ENCODE data around the gene ELOA. TPM values are rescaled to one million over a fixed set of nuclear protein-coding genes. Genes with fewer than 3 reads are reported as not detected.

Gene ELOA
- total RNA-seq, 1 donor from 2014 or later, result 30.4 TPM

- H3K27ac Mint-ChIP-seq, result no peak overlapping the region
- no peak for DNase-seq (ENCODE audit: low spot score in 2 of 2, unreplicated experiment in 2 of 2)
- no peaks in the 10 kb centered on the region for H3K27me3 Mint-ChIP-seq (ENCODE audit: low read depth)
- no peak overlapping the region for H3K4me3 Mint-ChIP-seq
- no peaks in the 10 kb centered on the region for H3K4me1 Mint-ChIP-seq
- peaks cover 14% of the 10 kb centered on the region for H3K36me3 Mint-ChIP-seq
- no peaks in the 10 kb centered on the region for H3K9me3 Mint-ChIP-seq
- TF ChIP-seq, protein P1, sequence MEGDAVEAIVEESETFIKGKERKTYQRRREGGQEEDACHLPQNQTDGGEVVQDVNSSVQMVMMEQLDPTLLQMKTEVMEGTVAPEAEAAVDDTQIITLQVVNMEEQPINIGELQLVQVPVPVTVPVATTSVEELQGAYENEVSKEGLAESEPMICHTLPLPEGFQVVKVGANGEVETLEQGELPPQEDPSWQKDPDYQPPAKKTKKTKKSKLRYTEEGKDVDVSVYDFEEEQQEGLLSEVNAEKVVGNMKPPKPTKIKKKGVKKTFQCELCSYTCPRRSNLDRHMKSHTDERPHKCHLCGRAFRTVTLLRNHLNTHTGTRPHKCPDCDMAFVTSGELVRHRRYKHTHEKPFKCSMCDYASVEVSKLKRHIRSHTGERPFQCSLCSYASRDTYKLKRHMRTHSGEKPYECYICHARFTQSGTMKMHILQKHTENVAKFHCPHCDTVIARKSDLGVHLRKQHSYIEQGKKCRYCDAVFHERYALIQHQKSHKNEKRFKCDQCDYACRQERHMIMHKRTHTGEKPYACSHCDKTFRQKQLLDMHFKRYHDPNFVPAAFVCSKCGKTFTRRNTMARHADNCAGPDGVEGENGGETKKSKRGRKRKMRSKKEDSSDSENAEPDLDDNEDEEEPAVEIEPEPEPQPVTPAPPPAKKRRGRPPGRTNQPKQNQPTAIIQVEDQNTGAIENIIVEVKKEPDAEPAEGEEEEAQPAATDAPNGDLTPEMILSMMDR (IDR thresholded peaks at IDR 0.05; ENCODE audit: unreplicated experiment), result no peak
Observed at GRCh38 chr1:23709229-23709628, 34.0 kb upstream of the ELOA start.

GRCh38 chr1:23718482-23718881 lies 24.8 kb upstream of the ELOA start:
- no peak for DNase-seq (ENCODE audit: low spot score in 2 of 2, unreplicated experiment in 2 of 2)
- H3K4me1 Mint-ChIP-seq, result no peaks in the 10 kb centered on the region
- no peak overlapping the region for H3K4me3 Mint-ChIP-seq
- no peak overlapping the region for H3K27ac Mint-ChIP-seq
- peaks cover 5% of the 10 kb centered on the region for H3K36me3 Mint-ChIP-seq
- TF ChIP-seq, protein P1 (IDR thresholded peaks at IDR 0.05; ENCODE audit: unreplicated experiment), result peak; percentile 64
- H3K9me3 Mint-ChIP-seq, result no peaks in the 10 kb centered on the region
- H3K27me3 Mint-ChIP-seq (ENCODE audit: low read depth), result no peaks in the 10 kb centered on the region

- DNase-seq (ENCODE audit: low spot score in 2 of 2, unreplicated experiment in 2 of 2), result no peak
- Mint-ChIP-seq H3K36me3 (peaks cover 6% of the 10 kb centered on the region), H3K4me3 (no peak overlapping the region), H3K27ac (no peak overlapping the region), H3K4me1 (no peaks in the 10 kb centered on the region), H3K27me3 (ENCODE audit: low read depth) (no peaks in the 10 kb centered on the region), H3K9me3 (no peaks in the 10 kb centered on the region)
- TF ChIP-seq, protein P1 (IDR thresholded peaks at IDR 0.05; ENCODE audit: unreplicated experiment), result no peak
Observed at GRCh38 chr1:23719162-23719820, 24.0 kb upstream of the ELOA start.

DNA sequence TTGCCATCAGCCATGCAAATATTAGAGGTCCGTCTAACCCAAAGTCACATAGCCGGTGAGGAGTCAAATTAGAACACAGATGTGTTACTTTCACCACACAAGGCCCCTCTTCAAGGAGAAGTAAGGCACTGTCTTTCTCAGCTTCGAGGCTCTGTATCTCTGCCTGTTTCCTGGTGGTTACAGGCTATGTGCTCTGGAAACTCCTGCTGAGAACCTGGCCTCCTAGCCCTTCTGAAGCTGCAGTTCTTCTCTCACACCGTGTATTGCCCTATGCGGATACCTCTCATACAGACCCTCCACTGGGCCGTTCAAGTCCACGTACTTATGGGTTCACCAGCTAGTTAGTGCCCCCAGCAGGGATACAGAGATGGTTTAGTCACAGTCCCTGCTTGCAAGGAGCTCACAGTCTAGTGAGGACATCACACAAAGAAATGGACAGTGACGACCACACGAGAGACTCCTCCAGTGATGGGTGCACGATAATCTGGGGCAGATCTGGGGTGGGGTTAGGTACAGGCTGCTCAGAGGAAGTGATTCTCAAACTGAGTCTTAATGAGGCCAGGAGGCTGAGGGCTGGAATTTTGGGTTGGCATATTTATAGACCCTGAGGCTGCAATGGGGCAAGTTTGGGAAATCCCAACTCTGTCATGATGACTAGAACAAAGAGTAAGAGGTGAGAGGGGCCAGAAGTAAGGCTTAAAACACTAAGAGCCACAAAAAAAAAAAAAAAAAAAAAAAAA lies 22.8 kb upstream of the ELOA start:
- Mint-ChIP-seq H3K4me3 (no peak overlapping the region), H3K27ac (no peak overlapping the region), H3K27me3 (ENCODE audit: low read depth) (no peaks in the 10 kb centered on the region), H3K36me3 (peaks cover 7% of the 10 kb centered on the region), H3K9me3 (no peaks in the 10 kb centered on the region), H3K4me1 (no peaks in the 10 kb centered on the region)
- no peak for DNase-seq (ENCODE audit: low spot score in 2 of 2, unreplicated experiment in 2 of 2)
- TF ChIP-seq, protein P1 (IDR thresholded peaks at IDR 0.05; ENCODE audit: unreplicated experiment), result no peak

- no peaks in the 10 kb centered on the region for H3K9me3 Mint-ChIP-seq
- H3K4me3 Mint-ChIP-seq, result no peak overlapping the region
- no peaks in the 10 kb centered on the region for H3K27me3 Mint-ChIP-seq (ENCODE audit: low read depth)
- TF ChIP-seq, protein P1 (IDR thresholded peaks at IDR 0.05; ENCODE audit: unreplicated experiment), result no peak
- no peaks in the 10 kb centered on the region for H3K4me1 Mint-ChIP-seq
- no peak overlapping the region for H3K27ac Mint-ChIP-seq
- DNase-seq (ENCODE audit: low spot score in 2 of 2, unreplicated experiment in 2 of 2), result no peak
- peaks cover 6% of the 10 kb centered on the region for H3K36me3 Mint-ChIP-seq
Observed at GRCh38 chr1:23722652-23723051, 20.6 kb upstream of the ELOA start.

Measured in mesothelial cell of epicardium (in vitro differentiated cells).